ENCODE data around the gene SDCCAG8. TPM values are rescaled to one million over a fixed set of nuclear protein-coding genes. Genes with fewer than 3 reads are reported as not detected.

SDCCAG8 gene
- total RNA-seq, 1 donor from 2014 or later = 21.4 TPM

GRCh38 chr1:243499711-243500110 lies 243.9 kb downstream of the SDCCAG8 start:
- DNase-seq (ENCODE audit: low read depth in 2 of 2) = no peak

GRCh38 chr1:243500512-243500911 lies 244.7 kb downstream of the SDCCAG8 start:
- DNase-seq (ENCODE audit: low read depth in 2 of 2) = no peak

- DNase-seq (ENCODE audit: low read depth in 2 of 2) = no peak
Measured at GRCh38 chr1:243501002-243501401, 245.2 kb downstream of the SDCCAG8 start.

- DNase-seq (ENCODE audit: low read depth in 2 of 2) = no peak
Measured at GRCh38 chr1:243503155-243503554, 247.3 kb downstream of the SDCCAG8 start.

GRCh38 chr1:243505986-243506689 lies 250.3 kb downstream of the SDCCAG8 start:
- peak in 1 of 2 donors; percentile 63 for DNase-seq (ENCODE audit: low read depth in 2 of 2)

- DNase-seq (ENCODE audit: low read depth in 2 of 2) = no peak
Measured at GRCh38 chr1:243507001-243507671, 251.3 kb downstream of the SDCCAG8 start.

- no peak for DNase-seq (ENCODE audit: low read depth in 2 of 2)
Measured at GRCh38 chr1:243507672-243508302, 251.9 kb downstream of the SDCCAG8 start.

GRCh38 chr1:243508303-243508713 lies 252.5 kb downstream of the SDCCAG8 start:
- DNase-seq (ENCODE audit: low read depth in 2 of 2) = no peak

GRCh38 chr1:243508943-243509342 lies 253.1 kb downstream of the SDCCAG8 start:
- no peak for DNase-seq (ENCODE audit: low read depth in 2 of 2)

- DNase-seq (ENCODE audit: low read depth in 2 of 2) = no peak
Measured at GRCh38 chr1:243510928-243511327, 255.1 kb downstream of the SDCCAG8 start.

- no peak for DNase-seq (ENCODE audit: low read depth in 2 of 2)
Measured at GRCh38 chr1:243513726-243514491, 258.1 kb downstream of the SDCCAG8 start.

- no peak for DNase-seq (ENCODE audit: low read depth in 2 of 2)
Measured at GRCh38 chr1:243514927-243515326, 259.1 kb downstream of the SDCCAG8 start.

GRCh38 chr1:243520831-243521230 lies 265.0 kb downstream of the SDCCAG8 start:
- no peak for DNase-seq (ENCODE audit: low read depth in 2 of 2)

- DNase-seq (ENCODE audit: low read depth in 2 of 2) = no peak
Measured at GRCh38 chr1:243523766-243524165, 267.9 kb downstream of the SDCCAG8 start.

GRCh38 chr1:243525085-243525487 lies 269.2 kb downstream of the SDCCAG8 start:
- peak; percentile 76 to 87 for DNase-seq (ENCODE audit: low read depth in 2 of 2)

- DNase-seq (ENCODE audit: low read depth in 2 of 2) = no peak
Measured at GRCh38 chr1:243526180-243526579, 270.3 kb downstream of the SDCCAG8 start.

- DNase-seq (ENCODE audit: low read depth in 2 of 2) = no peak
Measured at GRCh38 chr1:243528459-243529121, 272.7 kb downstream of the SDCCAG8 start.

- DNase-seq (ENCODE audit: low read depth in 2 of 2) = no peak
Measured at GRCh38 chr1:243529512-243529911, 273.7 kb downstream of the SDCCAG8 start.

- no peak for DNase-seq (ENCODE audit: low read depth in 2 of 2)
Measured at GRCh38 chr1:243535014-243535413, 279.2 kb downstream of the SDCCAG8 start.

GRCh38 chr1:243539636-243540035 lies 283.8 kb downstream of the SDCCAG8 start:
- no peak for DNase-seq (ENCODE audit: low read depth in 2 of 2)

- peak in 1 of 2 donors; percentile 6 for DNase-seq (ENCODE audit: low read depth in 2 of 2)
Measured at GRCh38 chr1:243542739-243543415, 287.0 kb downstream of the SDCCAG8 start.

Data from dermis microvascular lymphatic vessel endothelial cell (primary cell).